Prostate gland (tissue), 2 donors: Measurements from ENCODE around the gene SLC51B. TPM values are rescaled to one million over a fixed set of nuclear protein-coding genes. Genes with fewer than 3 reads are reported as not detected.

Experiments
- DNase-seq: peaks from one replicate; pipeline ENCODE4 v3.0.0-alpha.2; 2019; ENCODE audit warnings: low spot score
- H3K27ac ChIP-seq, 2 donors: fragments of 200-600 bp; sonication (generic); 2 replicates each; pipeline ENCODE4 v1.5.1; 2017 to 2019
- H3K27me3 ChIP-seq: fragments of 200-600 bp; sonication (generic); replicated peaks from 2 replicates; pipeline ENCODE4 v1.5.1; 2019; ENCODE audit not compliant: insufficient read depth
- H3K36me3 ChIP-seq, 2 donors: fragments of 200-600 bp; sonication (generic); 1 replicate in 1 of 2; 2 replicates in 1 of 2; pipeline versions ENCODE4 v1.5.1 to v1.8.1; 2017 to 2019
- H3K4me1 ChIP-seq: fragments of 200-600 bp; sonication (generic); replicated peaks from 2 replicates; pipeline ENCODE4 v1.5.1; 2019
- H3K4me3 ChIP-seq, 2 donors: fragments of 200-600 bp; sonication (generic); 2 replicates each; pipeline ENCODE4 v1.5.1; 2017 to 2019
- H3K9me3 ChIP-seq: fragments of 200-600 bp; sonication (generic); 2 replicates; pipeline ENCODE4 v1.5.1; 2017
- CTCF ChIP-seq, 4 experiments: fragments of 200-600 bp in 2 of 4; fragments of 450-650 bp in 2 of 4; sonication (generic) in 2 of 4; IDR thresholded peaks; 1 replicate in 3 of 4; 2 replicates in 1 of 4; pipeline ENCODE4 v1.5.1; 2016 to 2019; ENCODE audit warnings: antibody characterized with exemption in 4 of 4, mild to moderate bottlenecking in 2 of 4, moderate library complexity in 2 of 4
- POLR2A ChIP-seq: fragments of 450-650 bp; IDR thresholded peaks from one replicate; pipeline ENCODE4 v1.6.1; 2016; ENCODE audit warnings: antibody characterized with exemption, mild to moderate bottlenecking
- POLR2AphosphoS5 ChIP-seq: sonication (generic); formaldehyde crosslinking; IDR thresholded peaks from one replicate; pipeline ENCODE4 v1.6.1; 2017; ENCODE audit warnings: antibody characterized with exemption
- WGBS: methylation state at CpG from one replicate; pipeline ENCODE4 v1.1.5; 2018; 5-methylcytosine and 5-hydroxymethylcytosine counted together
- intact Hi-C: fragments of 100-400 bp; cut with DNase I; formaldehyde crosslinking; loops from one replicate; pipeline ENCODE4 v1.14.2; 2022
- total RNA-seq, 2 donors: library from RNA; depleted of rRNA; stranded (reverse); fragments of >200 nt; gene quantifications; one replicate each; pipeline ENCODE4 v1.1.0, GENCODE V29; 2016

Gene SLC51B
- total RNA-seq, 2 donors from 2014 or later, result 0.68 TPM; not detected in 1

GRCh38 chr15:65057549-65057940 is 12.4 kb downstream of the SLC51B start:
- H3K27ac ChIP-seq, result no peak overlapping the region
- no peaks in the 10 kb centered on the region for H3K9me3 ChIP-seq
- H3K27me3 ChIP-seq, result no peaks in the 10 kb centered on the region
- intact Hi-C loops, result no loop called here
- H3K4me1 ChIP-seq, result no peaks in the 10 kb centered on the region
- H3K36me3 ChIP-seq, result no peaks in the 10 kb centered on the region
- DNase-seq, result no peak
- TF ChIP-seq CTCF (IDR thresholded peaks at IDR 0.05) (no peak), POLR2AphosphoS5 (no peak), POLR2A (no peak)
- WGBS, result 80% methylated on average over 8 of the region's 8 CpGs
- H3K4me3 ChIP-seq, result no peak overlapping the region

- DNase-seq, result no peak
- TF ChIP-seq POLR2A (no peak), CTCF (IDR thresholded peaks at IDR 0.05) (no peak), POLR2AphosphoS5 (no peak)
These were observed 13.5 kb downstream of the SLC51B start for GRCh38 chr15:65058394-65059368.

GRCh38 chr15:65059369-65059750 is 14.2 kb downstream of the SLC51B start:
- DNase-seq, result no peak
- no peaks in the 10 kb centered on the region for H3K9me3 ChIP-seq
- intact Hi-C loops, result no loop called here
- no peaks in the 10 kb centered on the region for H3K4me1 ChIP-seq
- TF ChIP-seq CTCF (IDR thresholded peaks at IDR 0.05) (no peak), POLR2A (no peak), POLR2AphosphoS5 (no peak)
- H3K27me3 ChIP-seq, result no peaks in the 10 kb centered on the region
- no peak overlapping the region for H3K4me3 ChIP-seq
- 88% methylated on average over 3 of the region's 3 CpGs for WGBS
- no peak overlapping the region for H3K27ac ChIP-seq
- H3K36me3 ChIP-seq, result no peaks in the 10 kb centered on the region

More at GRCh38 chr15:65058394-65059368, 13.5 kb downstream of the SLC51B start:
- WGBS, result 71% methylated on average over 15 of the region's 16 CpGs
- intact Hi-C loops, result no loop called here
- no peak overlapping the region for H3K4me3 ChIP-seq
- no peaks in the 10 kb centered on the region for H3K9me3 ChIP-seq
- no peaks in the 10 kb centered on the region for H3K4me1 ChIP-seq
- H3K27ac ChIP-seq, result no peak overlapping the region
- no peaks in the 10 kb centered on the region for H3K27me3 ChIP-seq
- H3K36me3 ChIP-seq, result no peaks in the 10 kb centered on the region

DNA sequence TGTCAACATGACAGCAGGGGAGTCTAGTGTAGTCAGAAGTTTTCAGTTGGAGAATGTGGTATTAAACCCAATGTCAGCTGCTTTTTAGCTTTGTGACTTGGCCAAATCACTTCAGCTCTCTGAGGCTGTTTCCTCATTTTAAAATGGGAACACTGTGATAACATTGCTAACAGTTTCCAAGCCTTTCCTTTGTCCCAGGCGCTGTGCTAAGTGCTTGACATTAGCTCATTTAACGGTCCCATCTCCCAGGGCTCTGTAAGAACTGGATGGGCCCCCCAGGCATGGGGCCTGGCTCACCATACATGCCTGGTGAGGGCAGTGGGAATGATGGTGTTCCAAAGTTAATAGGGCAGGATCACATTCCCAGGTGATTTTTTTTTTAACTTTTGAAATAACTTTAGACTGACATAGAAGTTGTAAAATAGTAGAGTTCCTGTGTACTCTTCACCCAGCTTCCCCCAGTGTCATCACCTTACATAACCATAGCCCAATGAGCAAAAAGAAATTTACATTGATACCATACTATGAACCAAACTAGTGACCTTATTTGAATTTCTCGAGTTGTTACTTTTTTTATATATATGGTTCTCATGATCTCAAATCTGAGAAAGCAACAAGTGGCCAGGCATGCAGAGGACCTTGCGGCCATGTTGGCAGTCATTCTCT is 14.9 kb downstream of the SLC51B start:
- Histone ChIP-seq H3K27me3 (no peaks in the 10 kb centered on the region), H3K36me3 (no peaks in the 10 kb centered on the region), H3K4me3 (no peak overlapping the region), H3K27ac (no peak overlapping the region), H3K9me3 (no peaks in the 10 kb centered on the region), H3K4me1 (no peaks in the 10 kb centered on the region)
- intact Hi-C loops, result no loop called here
- 76% methylated on average over 4 of the region's 4 CpGs for WGBS
- DNase-seq, result no peak
- no peak for TF ChIP-seq POLR2AphosphoS5
- no peak for TF ChIP-seq CTCF (IDR thresholded peaks at IDR 0.05)
- TF ChIP-seq POLR2A, result no peak
